AG04450 (cell line): ENCODE data around the gene LCA5L. TPM values are rescaled to one million over a fixed set of nuclear protein-coding genes. Genes with fewer than 3 reads are reported as not detected.

Source experiments
- CTCF ChIA-PET: fragments of 300-600, 350-600 bp; formaldehyde crosslinking; extraction: SDS; loops from one replicate; lab custom pipeline; 2022; ENCODE audit warnings: antibody characterized with exemption, inconsistent platforms; lab: Charles Lee
- POLR2A ChIA-PET: fragments of 350-600 bp; formaldehyde crosslinking; extraction: SDS; loops from one replicate; lab custom pipeline; 2021; ENCODE audit warnings: antibody characterized with exemption, inconsistent platforms; lab: Yijun Ruan, JAX
- DNase-seq: peaks from one replicate; pipeline ENCODE4 v3.0.0-alpha.2; 2011; ENCODE audit warnings: low read depth, low spot score
- H3K27ac ChIP-seq: one replicate; pipeline ENCODE4 v1.5.1; 2012; ENCODE audit warnings: low read depth, low read length, control low read depth
- H3K27me3 ChIP-seq: one replicate; pipeline ENCODE4 v1.6.0; 2012; ENCODE audit warnings: low read length; ENCODE audit not compliant: control insufficient read depth, insufficient read depth
- H3K4me3 ChIP-seq: 2 replicates; pipeline ENCODE4 v1.5.1; 2011; ENCODE audit warnings: mild to moderate bottlenecking, low read depth, low read length, control low read depth
- H3K9me3 ChIP-seq: 2 replicates; pipeline ENCODE4 v1.5.1; 2012; ENCODE audit warnings: low read length; ENCODE audit not compliant: control insufficient read depth, insufficient read depth
- polyA plus RNA-seq: library from polyadenylated mRNA; depleted of rRNA; stranded (reverse); fragments of >200 nt; gene quantifications from 2 replicates; pipeline ENCODE4 v1.2.3, GENCODE V29; 2011; rRNA removed
- small RNA-seq: library from RNA; depleted of rRNA; stranded (forward); fragments of <200 nt; gene quantifications from one replicate; pipeline ENCODE3, GENCODE V24; 2012; ENCODE audit warnings: low read depth; ENCODE audit not compliant: insufficient read length
- TF ChIP-seq, protein P1 (sequence below): IDR thresholded peaks from 2 replicates; pipeline ENCODE4 v1.5.1; 2011; ENCODE audit warnings: low read depth, low read length, control low read depth, inconsistent platforms

The LCA5L gene
- polyA plus RNA-seq, 1 experiment = 1.1 TPM

DNA sequence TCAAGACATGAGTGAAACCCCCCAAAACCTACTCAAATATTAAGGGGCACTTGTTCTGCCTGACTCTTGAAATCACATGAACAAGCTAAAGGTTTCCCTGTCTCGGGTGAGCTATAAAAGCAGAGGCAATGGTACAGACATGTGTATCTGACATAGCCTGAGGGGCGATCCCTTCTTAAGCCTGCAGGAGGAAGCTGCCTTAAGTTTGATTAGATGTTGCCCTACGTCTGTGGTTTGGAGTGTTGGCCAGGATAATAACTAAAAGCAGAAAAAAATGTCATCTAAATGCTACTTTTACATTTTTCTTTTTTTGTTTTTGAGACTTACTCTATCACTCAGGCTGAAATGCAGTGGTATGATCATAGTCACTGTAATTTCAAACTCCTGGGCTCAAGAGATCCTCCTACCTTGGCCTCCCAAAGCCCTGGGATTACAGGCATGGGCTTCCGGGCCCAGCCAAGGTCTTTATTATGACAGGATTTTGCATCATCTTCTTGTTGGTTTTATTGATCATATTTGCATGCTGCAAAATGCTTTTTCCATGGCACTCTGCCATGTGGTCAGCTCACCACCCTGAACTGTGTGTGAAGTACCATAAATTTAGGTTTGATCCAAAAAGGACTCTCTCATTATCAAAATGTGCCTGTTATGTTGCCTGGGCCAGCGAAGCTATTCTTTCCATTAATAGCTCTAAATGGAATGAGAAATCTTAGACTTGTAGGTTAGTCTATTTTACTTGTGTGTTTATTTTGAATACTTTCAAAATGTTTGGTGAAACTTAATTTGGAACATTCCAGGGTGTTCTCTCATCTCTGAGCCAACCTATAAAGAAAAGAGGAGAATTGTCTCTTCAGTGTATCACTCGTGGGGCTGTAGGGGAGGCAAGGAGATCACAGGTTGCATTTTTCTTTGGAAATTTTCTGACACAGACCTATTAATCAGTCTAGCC lies 81.7 kb downstream of the LCA5L start:
- Histone ChIP-seq H3K27me3 (no peaks in the 10 kb centered on the region), H3K27ac (no peak overlapping the region), H3K4me3 (no peak overlapping the region), H3K9me3 (no peaks in the 10 kb centered on the region)
- no peak for DNase-seq
- ChIA-PET CTCF (interaction anchor here (0.5 to 0.7 kb wide), 3 partner anchors 24 to 358 kb away, joined by 3 to 6 read pairs (median 3); no protein-coding TSS in a partner anchor), POLR2A (interaction anchor here (0.6 to 1.7 kb wide), 2 partner anchors 24 to 556 kb away, joined by 3 to 6 read pairs; no protein-coding TSS in a partner anchor)
- TF ChIP-seq, protein P1, sequence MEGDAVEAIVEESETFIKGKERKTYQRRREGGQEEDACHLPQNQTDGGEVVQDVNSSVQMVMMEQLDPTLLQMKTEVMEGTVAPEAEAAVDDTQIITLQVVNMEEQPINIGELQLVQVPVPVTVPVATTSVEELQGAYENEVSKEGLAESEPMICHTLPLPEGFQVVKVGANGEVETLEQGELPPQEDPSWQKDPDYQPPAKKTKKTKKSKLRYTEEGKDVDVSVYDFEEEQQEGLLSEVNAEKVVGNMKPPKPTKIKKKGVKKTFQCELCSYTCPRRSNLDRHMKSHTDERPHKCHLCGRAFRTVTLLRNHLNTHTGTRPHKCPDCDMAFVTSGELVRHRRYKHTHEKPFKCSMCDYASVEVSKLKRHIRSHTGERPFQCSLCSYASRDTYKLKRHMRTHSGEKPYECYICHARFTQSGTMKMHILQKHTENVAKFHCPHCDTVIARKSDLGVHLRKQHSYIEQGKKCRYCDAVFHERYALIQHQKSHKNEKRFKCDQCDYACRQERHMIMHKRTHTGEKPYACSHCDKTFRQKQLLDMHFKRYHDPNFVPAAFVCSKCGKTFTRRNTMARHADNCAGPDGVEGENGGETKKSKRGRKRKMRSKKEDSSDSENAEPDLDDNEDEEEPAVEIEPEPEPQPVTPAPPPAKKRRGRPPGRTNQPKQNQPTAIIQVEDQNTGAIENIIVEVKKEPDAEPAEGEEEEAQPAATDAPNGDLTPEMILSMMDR = no peak

DNA sequence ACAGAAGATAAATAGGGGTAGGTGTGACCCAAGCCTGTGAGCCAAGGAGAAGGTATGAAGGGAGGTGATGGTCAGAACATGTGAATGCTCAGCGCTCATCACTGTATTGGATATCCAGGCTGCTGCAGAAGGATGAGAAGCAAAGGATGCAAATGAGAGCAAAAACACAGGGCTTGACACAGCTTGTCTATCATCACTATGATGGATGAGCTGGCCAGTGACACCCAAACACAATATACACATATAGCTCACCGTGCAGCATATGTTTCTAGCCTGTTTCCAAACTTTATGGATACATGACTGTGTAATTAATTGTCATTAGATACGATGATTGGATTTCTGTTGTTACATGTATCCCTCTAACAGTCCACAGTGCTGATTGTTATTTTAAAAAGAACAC lies 82.8 kb downstream of the LCA5L start:
- Histone ChIP-seq H3K4me3 (no peak overlapping the region), H3K27ac (no peak overlapping the region), H3K27me3 (no peaks in the 10 kb centered on the region), H3K9me3 (no peaks in the 10 kb centered on the region)
- ChIA-PET POLR2A (no interaction called here), CTCF (no interaction called here)
- TF ChIP-seq, protein P1 = no peak
- DNase-seq = no peak

DNA sequence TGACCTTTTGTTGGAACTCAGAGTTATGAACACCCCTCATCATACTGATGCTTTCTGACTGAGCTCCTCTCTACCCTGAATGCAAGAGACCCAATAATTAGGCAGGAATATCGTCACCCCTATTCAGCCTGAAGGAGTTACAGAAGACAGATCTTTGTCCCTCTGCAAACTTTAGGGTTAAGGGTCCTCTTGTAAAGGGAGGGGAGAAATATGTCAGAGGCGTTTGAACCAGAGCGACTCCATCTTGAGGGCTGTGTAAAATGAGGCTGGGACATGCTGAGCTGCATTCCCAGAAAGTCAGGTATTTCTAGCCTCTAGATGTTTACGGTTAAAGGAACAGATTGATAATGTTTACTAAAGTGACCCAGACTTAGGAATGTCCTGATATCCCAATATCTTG lies 86.2 kb downstream of the LCA5L start:
- TF ChIP-seq, protein P1 = no peak
- no peak overlapping the region for H3K4me3 ChIP-seq
- ChIA-PET POLR2A (no interaction called here), CTCF (no interaction called here)
- no peak for DNase-seq
- no peak overlapping the region for H3K27ac ChIP-seq
- no peaks in the 10 kb centered on the region for H3K27me3 ChIP-seq
- no peaks in the 10 kb centered on the region for H3K9me3 ChIP-seq

Small RNA genes within 50 kb of the gene (small RNA-seq; reads per million reads assigned to genes)
- gene MIR6508 = not detected

Other genes with a start within 250 kb of the LCA5L start
- 13.7 and 19.7 TPM in 2 replicates for gene BRWD1, start 132.1 kb downstream of the LCA5L start, polyA plus RNA-seq
- 232 and 288 TPM in 2 replicates for gene HMGN1, start 96.7 kb downstream of the LCA5L start, polyA plus RNA-seq
- 0.63 and 2.7 TPM in 2 replicates for gene SH3BGR, start 6.2 kb upstream of the LCA5L start, polyA plus RNA-seq
- gene B3GALT5, start 167.2 kb upstream of the LCA5L start, polyA plus RNA-seq = 0.05 TPM in 2 replicates